HepG2 (cell line): ENCODE measurements around the gene PLIN4. TPM values are rescaled to one million over a fixed set of nuclear protein-coding genes. Genes with fewer than 3 reads are reported as not detected.

Experiments
- CBX5 ChIP-seq: sonication (generic); formaldehyde crosslinking; IDR thresholded peaks from 2 replicates; pipeline ENCODE4 v1.4.0; 2020; ENCODE audit warnings: missing genetic modification reagents, borderline replicate concordance
- JUND ChIP-seq: sonication (generic); formaldehyde crosslinking; IDR thresholded peaks from 2 replicates; pipeline ENCODE4 v1.8.0; 2022; ENCODE audit warnings: mild to moderate bottlenecking, missing genetic modification reagents
- NFE2L2 ChIP-seq: fragments of 150-350 bp; IDR thresholded peaks from 2 replicates; pipeline ENCODE4 v1.6.1; 2014; ENCODE audit warnings: low read length
- SETDB1 ChIP-seq: sonication (generic); formaldehyde crosslinking; IDR thresholded peaks from 2 replicates; pipeline ENCODE4 v1.5.1; 2020; ENCODE audit warnings: missing genetic modification reagents, mild to moderate bottlenecking, borderline replicate concordance
- ZBTB21 ChIP-seq: sonication (generic); formaldehyde crosslinking; IDR thresholded peaks from 2 replicates; pipeline ENCODE4 v1.4.0; 2020; ENCODE audit warnings: missing genetic modification reagents
- ZNF652 ChIP-seq: IDR thresholded peaks from 2 replicates; pipeline ENCODE4 v1.6.1; 2016; ENCODE audit warnings: low read depth, borderline replicate concordance
- polyA plus RNA-seq, 8 experiments: library from polyadenylated mRNA; depleted of rRNA in 3 of 8; stranded (reverse) in 7 of 8; unstranded in 1 of 8; fragments of >200 nt; fragmentation: Illumina TruSeq in 4 of 8; extraction: Trizol in 4 of 8; gene quantifications; 2 replicates each; pipeline versions ENCODE4 v1.2.1 to v1.2.3, GENCODE V29; 2011 to 2016; ENCODE audit warnings: low read depth in 4 of 8, missing spikeins in 1 of 8, mixed read lengths in 1 of 8; ENCODE audit not compliant: insufficient read depth in 1 of 8
- total RNA-seq, 5 experiments: library from RNA; depleted of rRNA; stranded (reverse); fragments of >200 nt; fragmentation: Illumina TruSeq; extraction: Trizol; gene quantifications; 2 replicates each; pipeline ENCODE4 v1.2.3, GENCODE V29; 2016; ENCODE audit warnings: low read depth in 1 of 5
- TF ChIP-seq, protein P1 (sequence below): sonication (generic); formaldehyde crosslinking; IDR thresholded peaks from 2 replicates; pipeline ENCODE4 v1.4.0; 2020; ENCODE audit warnings: missing genetic modification reagents, borderline replicate concordance
- TF ChIP-seq, protein P2 (sequence below): sonication (generic); formaldehyde crosslinking; IDR thresholded peaks from 2 replicates; pipeline ENCODE4 v1.5.0; 2020; ENCODE audit warnings: mild to moderate bottlenecking, missing genetic modification reagents, borderline replicate concordance
- TF ChIP-seq, protein P3 (sequence below): sonication (generic); formaldehyde crosslinking; IDR thresholded peaks from 2 replicates; pipeline ENCODE4 v1.8.0; 2022; ENCODE audit warnings: missing genetic modification reagents, mild to moderate bottlenecking, borderline replicate concordance
- TF ChIP-seq, protein P4 (sequence below): sonication (generic); formaldehyde crosslinking; IDR thresholded peaks from 2 replicates; pipeline ENCODE4; 2020; ENCODE audit warnings: missing genetic modification reagents, mild to moderate bottlenecking, borderline replicate concordance
- TF ChIP-seq, protein P5 (sequence below): sonication (generic); formaldehyde crosslinking; IDR thresholded peaks from 2 replicates; pipeline ENCODE4 v1.4.0; 2020; ENCODE audit warnings: missing genetic modification reagents, mild to moderate bottlenecking, borderline replicate concordance

PLIN4 gene
- total and polyA plus RNA-seq, 2 of the 13 experiments (the other 11 are each of a cell fraction or from before 2014, with no cell fraction given): 1.1 to 1.3 TPM

DNA sequence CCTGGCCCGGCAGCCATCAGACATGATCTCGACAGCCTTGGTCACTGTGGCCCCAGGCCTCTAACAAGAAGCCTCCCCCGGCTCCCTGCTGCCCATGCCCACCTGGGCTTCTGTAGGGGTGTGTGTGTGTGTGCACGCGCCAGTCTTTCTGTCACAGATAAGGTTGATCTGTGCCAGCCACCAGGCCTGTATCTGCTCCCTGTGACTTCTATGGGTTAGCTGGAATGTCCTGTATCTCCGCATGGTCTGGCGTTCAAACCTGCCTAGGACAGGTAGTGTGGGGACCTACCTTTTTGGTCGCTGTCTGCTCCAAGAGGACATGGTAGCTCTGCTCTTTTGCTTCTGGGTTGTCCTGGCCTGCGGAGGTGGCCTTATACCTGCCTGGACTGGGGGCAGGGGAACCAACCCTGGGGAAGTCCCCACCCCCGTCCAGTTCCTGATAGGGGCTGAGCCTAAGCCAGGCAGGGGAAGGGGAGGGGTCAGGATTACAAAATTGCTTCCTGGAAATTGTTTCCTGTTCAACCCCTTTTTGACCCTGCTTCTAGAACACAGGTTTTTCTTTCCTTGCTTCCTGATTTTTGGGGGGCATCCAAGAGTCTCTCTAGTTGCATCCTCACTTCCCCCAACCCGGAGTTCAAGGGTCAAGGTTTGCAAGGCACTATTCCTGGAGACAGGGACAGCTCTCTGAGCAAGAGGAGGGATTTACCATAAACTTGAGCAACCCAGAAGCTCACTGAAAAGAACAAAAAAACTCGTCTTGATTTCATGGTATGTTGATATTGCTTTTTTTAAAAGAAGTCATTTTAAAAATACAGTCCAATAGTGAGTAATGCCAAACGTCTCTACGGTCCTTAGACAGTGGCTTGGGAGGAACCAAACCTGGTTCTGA lies 21.7 kb upstream of the PLIN4 start, which contains the start of gene LRG1 (continued):
- TF ChIP-seq, protein P1, sequence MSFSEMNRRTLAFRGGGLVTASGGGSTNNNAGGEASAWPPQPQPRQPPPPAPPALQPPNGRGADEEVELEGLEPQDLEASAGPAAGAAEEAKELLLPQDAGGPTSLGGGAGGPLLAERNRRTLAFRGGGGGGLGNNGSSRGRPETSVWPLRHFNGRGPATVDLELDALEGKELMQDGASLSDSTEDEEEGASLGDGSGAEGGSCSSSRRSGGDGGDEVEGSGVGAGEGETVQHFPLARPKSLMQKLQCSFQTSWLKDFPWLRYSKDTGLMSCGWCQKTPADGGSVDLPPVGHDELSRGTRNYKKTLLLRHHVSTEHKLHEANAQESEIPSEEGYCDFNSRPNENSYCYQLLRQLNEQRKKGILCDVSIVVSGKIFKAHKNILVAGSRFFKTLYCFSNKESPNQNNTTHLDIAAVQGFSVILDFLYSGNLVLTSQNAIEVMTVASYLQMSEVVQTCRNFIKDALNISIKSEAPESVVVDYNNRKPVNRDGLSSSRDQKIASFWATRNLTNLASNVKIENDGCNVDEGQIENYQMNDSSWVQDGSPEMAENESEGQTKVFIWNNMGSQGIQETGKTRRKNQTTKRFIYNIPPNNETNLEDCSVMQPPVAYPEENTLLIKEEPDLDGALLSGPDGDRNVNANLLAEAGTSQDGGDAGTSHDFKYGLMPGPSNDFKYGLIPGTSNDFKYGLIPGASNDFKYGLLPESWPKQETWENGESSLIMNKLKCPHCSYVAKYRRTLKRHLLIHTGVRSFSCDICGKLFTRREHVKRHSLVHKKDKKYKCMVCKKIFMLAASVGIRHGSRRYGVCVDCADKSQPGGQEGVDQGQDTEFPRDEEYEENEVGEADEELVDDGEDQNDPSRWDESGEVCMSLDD: peak; percentile 79; the same call in 1 of the 2 replicates
- TF ChIP-seq NFE2L2 (no peak), JUND (CRISPR knock-in tag) (no peak), ZBTB21 (CRISPR knock-in tag) (no peak), ZNF652 (no peak), CBX5 (CRISPR knock-in tag) (peak; percentile 33; the same call in 1 of the 2 replicates), SETDB1 (CRISPR knock-in tag) (no peak)
- TF ChIP-seq, protein P2, sequence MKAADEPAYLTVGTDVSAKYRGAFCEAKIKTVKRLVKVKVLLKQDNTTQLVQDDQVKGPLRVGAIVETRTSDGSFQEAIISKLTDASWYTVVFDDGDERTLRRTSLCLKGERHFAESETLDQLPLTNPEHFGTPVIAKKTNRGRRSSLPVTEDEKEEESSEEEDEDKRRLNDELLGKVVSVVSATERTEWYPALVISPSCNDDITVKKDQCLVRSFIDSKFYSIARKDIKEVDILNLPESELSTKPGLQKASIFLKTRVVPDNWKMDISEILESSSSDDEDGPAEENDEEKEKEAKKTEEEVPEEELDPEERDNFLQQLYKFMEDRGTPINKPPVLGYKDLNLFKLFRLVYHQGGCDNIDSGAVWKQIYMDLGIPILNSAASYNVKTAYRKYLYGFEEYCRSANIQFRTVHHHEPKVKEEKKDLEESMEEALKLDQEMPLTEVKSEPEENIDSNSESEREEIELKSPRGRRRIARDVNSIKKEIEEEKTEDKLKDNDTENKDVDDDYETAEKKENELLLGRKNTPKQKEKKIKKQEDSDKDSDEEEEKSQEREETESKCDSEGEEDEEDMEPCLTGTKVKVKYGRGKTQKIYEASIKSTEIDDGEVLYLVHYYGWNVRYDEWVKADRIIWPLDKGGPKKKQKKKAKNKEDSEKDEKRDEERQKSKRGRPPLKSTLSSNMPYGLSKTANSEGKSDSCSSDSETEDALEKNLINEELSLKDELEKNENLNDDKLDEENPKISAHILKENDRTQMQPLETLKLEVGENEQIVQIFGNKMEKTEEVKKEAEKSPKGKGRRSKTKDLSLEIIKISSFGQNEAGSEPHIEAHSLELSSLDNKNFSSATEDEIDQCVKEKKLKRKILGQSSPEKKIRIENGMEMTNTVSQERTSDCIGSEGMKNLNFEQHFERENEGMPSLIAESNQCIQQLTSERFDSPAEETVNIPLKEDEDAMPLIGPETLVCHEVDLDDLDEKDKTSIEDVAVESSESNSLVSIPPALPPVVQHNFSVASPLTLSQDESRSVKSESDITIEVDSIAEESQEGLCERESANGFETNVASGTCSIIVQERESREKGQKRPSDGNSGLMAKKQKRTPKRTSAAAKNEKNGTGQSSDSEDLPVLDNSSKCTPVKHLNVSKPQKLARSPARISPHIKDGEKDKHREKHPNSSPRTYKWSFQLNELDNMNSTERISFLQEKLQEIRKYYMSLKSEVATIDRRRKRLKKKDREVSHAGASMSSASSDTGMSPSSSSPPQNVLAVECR: peak; percentile 77; the same call in 1 of the 2 replicates
- TF ChIP-seq, protein P3, sequence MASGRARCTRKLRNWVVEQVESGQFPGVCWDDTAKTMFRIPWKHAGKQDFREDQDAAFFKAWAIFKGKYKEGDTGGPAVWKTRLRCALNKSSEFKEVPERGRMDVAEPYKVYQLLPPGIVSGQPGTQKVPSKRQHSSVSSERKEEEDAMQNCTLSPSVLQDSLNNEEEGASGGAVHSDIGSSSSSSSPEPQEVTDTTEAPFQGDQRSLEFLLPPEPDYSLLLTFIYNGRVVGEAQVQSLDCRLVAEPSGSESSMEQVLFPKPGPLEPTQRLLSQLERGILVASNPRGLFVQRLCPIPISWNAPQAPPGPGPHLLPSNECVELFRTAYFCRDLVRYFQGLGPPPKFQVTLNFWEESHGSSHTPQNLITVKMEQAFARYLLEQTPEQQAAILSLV (CRISPR knock-in tag): no peak
- TF ChIP-seq, protein P4, sequence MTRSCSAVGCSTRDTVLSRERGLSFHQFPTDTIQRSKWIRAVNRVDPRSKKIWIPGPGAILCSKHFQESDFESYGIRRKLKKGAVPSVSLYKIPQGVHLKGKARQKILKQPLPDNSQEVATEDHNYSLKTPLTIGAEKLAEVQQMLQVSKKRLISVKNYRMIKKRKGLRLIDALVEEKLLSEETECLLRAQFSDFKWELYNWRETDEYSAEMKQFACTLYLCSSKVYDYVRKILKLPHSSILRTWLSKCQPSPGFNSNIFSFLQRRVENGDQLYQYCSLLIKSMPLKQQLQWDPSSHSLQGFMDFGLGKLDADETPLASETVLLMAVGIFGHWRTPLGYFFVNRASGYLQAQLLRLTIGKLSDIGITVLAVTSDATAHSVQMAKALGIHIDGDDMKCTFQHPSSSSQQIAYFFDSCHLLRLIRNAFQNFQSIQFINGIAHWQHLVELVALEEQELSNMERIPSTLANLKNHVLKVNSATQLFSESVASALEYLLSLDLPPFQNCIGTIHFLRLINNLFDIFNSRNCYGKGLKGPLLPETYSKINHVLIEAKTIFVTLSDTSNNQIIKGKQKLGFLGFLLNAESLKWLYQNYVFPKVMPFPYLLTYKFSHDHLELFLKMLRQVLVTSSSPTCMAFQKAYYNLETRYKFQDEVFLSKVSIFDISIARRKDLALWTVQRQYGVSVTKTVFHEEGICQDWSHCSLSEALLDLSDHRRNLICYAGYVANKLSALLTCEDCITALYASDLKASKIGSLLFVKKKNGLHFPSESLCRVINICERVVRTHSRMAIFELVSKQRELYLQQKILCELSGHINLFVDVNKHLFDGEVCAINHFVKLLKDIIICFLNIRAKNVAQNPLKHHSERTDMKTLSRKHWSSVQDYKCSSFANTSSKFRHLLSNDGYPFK: peak; percentile 47; the same call in 1 of the 2 replicates
- TF ChIP-seq, protein P5, sequence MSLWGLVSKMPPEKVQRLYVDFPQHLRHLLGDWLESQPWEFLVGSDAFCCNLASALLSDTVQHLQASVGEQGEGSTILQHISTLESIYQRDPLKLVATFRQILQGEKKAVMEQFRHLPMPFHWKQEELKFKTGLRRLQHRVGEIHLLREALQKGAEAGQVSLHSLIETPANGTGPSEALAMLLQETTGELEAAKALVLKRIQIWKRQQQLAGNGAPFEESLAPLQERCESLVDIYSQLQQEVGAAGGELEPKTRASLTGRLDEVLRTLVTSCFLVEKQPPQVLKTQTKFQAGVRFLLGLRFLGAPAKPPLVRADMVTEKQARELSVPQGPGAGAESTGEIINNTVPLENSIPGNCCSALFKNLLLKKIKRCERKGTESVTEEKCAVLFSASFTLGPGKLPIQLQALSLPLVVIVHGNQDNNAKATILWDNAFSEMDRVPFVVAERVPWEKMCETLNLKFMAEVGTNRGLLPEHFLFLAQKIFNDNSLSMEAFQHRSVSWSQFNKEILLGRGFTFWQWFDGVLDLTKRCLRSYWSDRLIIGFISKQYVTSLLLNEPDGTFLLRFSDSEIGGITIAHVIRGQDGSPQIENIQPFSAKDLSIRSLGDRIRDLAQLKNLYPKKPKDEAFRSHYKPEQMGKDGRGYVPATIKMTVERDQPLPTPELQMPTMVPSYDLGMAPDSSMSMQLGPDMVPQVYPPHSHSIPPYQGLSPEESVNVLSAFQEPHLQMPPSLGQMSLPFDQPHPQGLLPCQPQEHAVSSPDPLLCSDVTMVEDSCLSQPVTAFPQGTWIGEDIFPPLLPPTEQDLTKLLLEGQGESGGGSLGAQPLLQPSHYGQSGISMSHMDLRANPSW (CRISPR knock-in tag): no peak
